IPS-15b (cell line): ENCODE results near the gene FHOD3.

Experiments used
- H3K27me3 ChIP-seq: one replicate; pipeline ENCODE4 v1.6.1; 2013; ENCODE audit warnings: low read length; ENCODE audit not compliant: control insufficient read depth, insufficient read depth
- H3K36me3 ChIP-seq: one replicate; pipeline ENCODE4 v1.6.1; 2013; ENCODE audit warnings: low read length; ENCODE audit not compliant: control insufficient read depth, insufficient read depth
- H3K4me1 ChIP-seq: one replicate; pipeline ENCODE4 v1.6.1; 2013; ENCODE audit warnings: mild to moderate bottlenecking, low read length; ENCODE audit not compliant: control insufficient read depth, insufficient read depth
- H3K4me3 ChIP-seq: one replicate; pipeline ENCODE4 v1.5.1; 2013; ENCODE audit warnings: low read depth, low read length
- H3K9ac ChIP-seq: one replicate; pipeline ENCODE4 v1.6.1; 2013; ENCODE audit warnings: low read depth, mild to moderate bottlenecking, low read length
- H3K9me3 ChIP-seq: one replicate; pipeline ENCODE4 v1.6.1; 2013; ENCODE audit warnings: mild to moderate bottlenecking, low read length; ENCODE audit not compliant: control insufficient read depth, insufficient read depth

FHOD3 gene

GRCh38 chr18:36392164-36392978 is 94.9 kb downstream of the FHOD3 start:
- Histone ChIP-seq H3K4me1 (no peaks in the 10 kb centered on the region), H3K27me3 (no peaks in the 10 kb centered on the region), H3K9ac (no peak overlapping the region), H3K9me3 (peaks cover 5% of the 10 kb centered on the region), H3K36me3 (no peaks in the 10 kb centered on the region), H3K4me3 (no peak overlapping the region)

- Histone ChIP-seq H3K36me3 (no peaks in the 10 kb centered on the region), H3K27me3 (no peaks in the 10 kb centered on the region), H3K9me3 (peaks cover 5% of the 10 kb centered on the region), H3K4me1 (no peaks in the 10 kb centered on the region), H3K9ac (no peak overlapping the region), H3K4me3 (no peak overlapping the region)
These were observed 95.4 kb downstream of the FHOD3 start for GRCh38 chr18:36392979-36393287.

GRCh38 chr18:36394486-36394885 is 97.0 kb downstream of the FHOD3 start:
- Histone ChIP-seq H3K4me3 (no peak overlapping the region), H3K9ac (no peak overlapping the region), H3K27me3 (no peaks in the 10 kb centered on the region), H3K36me3 (no peaks in the 10 kb centered on the region), H3K4me1 (no peaks in the 10 kb centered on the region), H3K9me3 (peaks cover 5% of the 10 kb centered on the region)

GRCh38 chr18:36396190-36396589 is 98.7 kb downstream of the FHOD3 start:
- Histone ChIP-seq H3K36me3 (no peaks in the 10 kb centered on the region), H3K27me3 (no peaks in the 10 kb centered on the region), H3K9me3 (peaks cover 5% of the 10 kb centered on the region), H3K4me1 (no peaks in the 10 kb centered on the region), H3K4me3 (no peak overlapping the region), H3K9ac (no peak overlapping the region)

- no peak overlapping the region for H3K4me3 ChIP-seq
- no peaks in the 10 kb centered on the region for H3K4me1 ChIP-seq
- no peak overlapping the region for H3K9ac ChIP-seq
- peaks cover 5% of the 10 kb centered on the region for H3K9me3 ChIP-seq
- no peaks in the 10 kb centered on the region for H3K36me3 ChIP-seq
- no peaks in the 10 kb centered on the region for H3K27me3 ChIP-seq
These were observed 99.5 kb downstream of the FHOD3 start for GRCh38 chr18:36397033-36397432.

GRCh38 chr18:36398419-36398818 is 100.9 kb downstream of the FHOD3 start:
- no peak overlapping the region for H3K9ac ChIP-seq
- H3K4me3 ChIP-seq: no peak overlapping the region
- H3K36me3 ChIP-seq: no peaks in the 10 kb centered on the region
- H3K4me1 ChIP-seq: no peaks in the 10 kb centered on the region
- peaks cover 5% of the 10 kb centered on the region for H3K9me3 ChIP-seq
- H3K27me3 ChIP-seq: no peaks in the 10 kb centered on the region

GRCh38 chr18:36399055-36399454 is 101.5 kb downstream of the FHOD3 start:
- no peaks in the 10 kb centered on the region for H3K9me3 ChIP-seq
- H3K9ac ChIP-seq: no peak overlapping the region
- H3K36me3 ChIP-seq: no peaks in the 10 kb centered on the region
- no peaks in the 10 kb centered on the region for H3K4me1 ChIP-seq
- H3K27me3 ChIP-seq: no peaks in the 10 kb centered on the region
- no peak overlapping the region for H3K4me3 ChIP-seq

GRCh38 chr18:36401462-36401861 is 103.9 kb downstream of the FHOD3 start:
- Histone ChIP-seq H3K36me3 (no peaks in the 10 kb centered on the region), H3K4me3 (no peak overlapping the region), H3K9me3 (no peaks in the 10 kb centered on the region), H3K9ac (no peak overlapping the region), H3K27me3 (no peaks in the 10 kb centered on the region), H3K4me1 (no peaks in the 10 kb centered on the region)

GRCh38 chr18:36402765-36403396 is 105.4 kb downstream of the FHOD3 start:
- no peaks in the 10 kb centered on the region for H3K36me3 ChIP-seq
- H3K4me1 ChIP-seq: no peaks in the 10 kb centered on the region
- no peak overlapping the region for H3K9ac ChIP-seq
- no peaks in the 10 kb centered on the region for H3K27me3 ChIP-seq
- H3K9me3 ChIP-seq: no peaks in the 10 kb centered on the region
- H3K4me3 ChIP-seq: no peak overlapping the region

GRCh38 chr18:36403896-36404820 is 106.6 kb downstream of the FHOD3 start:
- H3K4me1 ChIP-seq: no peaks in the 10 kb centered on the region
- no peaks in the 10 kb centered on the region for H3K36me3 ChIP-seq
- no peak overlapping the region for H3K9ac ChIP-seq
- H3K9me3 ChIP-seq: no peaks in the 10 kb centered on the region
- H3K4me3 ChIP-seq: no peak overlapping the region
- H3K27me3 ChIP-seq: no peaks in the 10 kb centered on the region

- H3K4me3 ChIP-seq: no peak overlapping the region
- H3K27me3 ChIP-seq: no peaks in the 10 kb centered on the region
- no peaks in the 10 kb centered on the region for H3K36me3 ChIP-seq
- no peaks in the 10 kb centered on the region for H3K9me3 ChIP-seq
- no peak overlapping the region for H3K9ac ChIP-seq
- H3K4me1 ChIP-seq: no peaks in the 10 kb centered on the region
These were observed 108.1 kb downstream of the FHOD3 start for GRCh38 chr18:36405611-36406010.
